Measurements from ENCODE around the gene COL18A1.

- TF ChIP-seq CTCF (conservative IDR thresholded peaks at IDR 0.05; ENCODE audit: low read length) (no peak), EZH2phosphoT487 (IDR thresholded peaks at IDR 0.05; ENCODE audit: borderline replicate concordance) (no peak)
These were observed 84.2 kb downstream of the COL18A1 start for GRCh38 chr21:45488931-45489721.

All from Loucy (cell line).